Measurements from ENCODE around the gene DUSP3. TPM values are rescaled to one million over a fixed set of nuclear protein-coding genes. Genes with fewer than 3 reads are reported as not detected.

The DUSP3 gene
- total RNA-seq, 4 donors from 2014 or later = 130 to 182 (median 158) TPM

DNA sequence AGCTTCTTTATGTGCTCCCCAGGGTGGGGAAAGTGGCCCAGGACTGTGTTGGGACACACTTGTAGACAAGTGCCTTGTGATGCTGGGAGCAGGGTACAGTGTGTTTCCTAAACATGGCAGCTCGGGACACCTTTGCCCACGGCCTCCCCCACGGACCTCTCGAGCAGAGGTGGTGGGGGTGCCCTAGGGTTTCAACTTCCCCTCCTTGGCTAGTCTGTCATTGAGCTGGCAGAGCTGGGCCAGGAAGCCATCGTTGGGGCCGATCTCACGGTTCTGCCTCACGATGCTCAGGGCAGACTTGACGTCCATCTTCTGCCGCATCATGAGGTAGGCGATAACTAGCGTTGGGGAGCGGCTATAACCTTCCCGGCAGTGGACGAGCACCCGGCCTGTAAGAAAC lies 9.4 kb downstream of the DUSP3 start:
- Histone ChIP-seq H3K9me3 (no peaks in the 10 kb centered on the region), H3K27ac (replicated peaks in 1 of 4) (peak overlapping the region in 2 of 4 donors; percentile 18 to 33), H3K27me3 (no peaks in the 10 kb centered on the region), H3K36me3 (peaks cover 50 to 86% (median 74%) of the 10 kb centered on the region in 4 donors), H3K4me1 (peaks cover 16 to 32% (median 21%) of the 10 kb centered on the region in 4 donors), H3K4me3 (no peak overlapping the region)
- intact Hi-C loops (cut with DNase I) = no loop called here
- WGBS = 90% methylated on average over 16 of the region's 16 CpGs
- no peak for DNase-seq (ENCODE audit: extremely low spot score)
- no peak for TF ChIP-seq POLR2AphosphoS5 (IDR thresholded peaks at IDR 0.05)

DNA sequence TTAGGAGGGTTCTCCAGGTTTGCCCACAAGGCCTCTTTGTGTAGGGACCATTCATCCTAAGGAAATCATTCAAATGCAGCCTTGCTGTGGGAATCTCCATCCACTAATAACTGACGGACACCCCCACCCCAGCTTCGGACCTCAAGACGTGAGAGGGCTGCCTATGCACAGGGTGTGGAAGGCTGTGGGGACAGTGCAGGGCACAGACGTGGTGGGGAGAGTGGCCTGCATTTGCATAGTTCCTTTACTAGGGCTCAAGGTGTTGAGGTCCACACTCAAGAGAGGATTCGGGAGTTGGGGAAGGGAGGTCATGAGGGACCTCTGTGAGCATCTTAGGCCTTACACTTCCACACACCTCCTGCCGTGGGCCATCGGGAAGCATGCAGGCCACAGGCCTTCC lies 9.8 kb downstream of the DUSP3 start:
- no peak for DNase-seq (ENCODE audit: extremely low spot score)
- intact Hi-C loops (cut with DNase I) = no loop called here
- Histone ChIP-seq H3K27ac (replicated peaks in 1 of 4) (peak overlapping the region in 2 of 4 donors; percentile 18 to 33), H3K27me3 (no peaks in the 10 kb centered on the region), H3K4me1 (peaks cover 16 to 36% (median 22%) of the 10 kb centered on the region in 4 donors), H3K9me3 (no peaks in the 10 kb centered on the region), H3K36me3 (peaks cover 46 to 81% (median 70%) of the 10 kb centered on the region in 4 donors), H3K4me3 (no peak overlapping the region)
- WGBS = 75% methylated on average over 7 of the region's 7 CpGs
- TF ChIP-seq EP300 (IDR thresholded peaks at IDR 0.05) (no peak), CTCF (IDR thresholded peaks at IDR 0.05) (no peak), POLR2AphosphoS5 (IDR thresholded peaks at IDR 0.05) (no peak), POLR2A (IDR thresholded peaks at IDR 0.05; ENCODE audit: low read depth) (no peak)

DNA sequence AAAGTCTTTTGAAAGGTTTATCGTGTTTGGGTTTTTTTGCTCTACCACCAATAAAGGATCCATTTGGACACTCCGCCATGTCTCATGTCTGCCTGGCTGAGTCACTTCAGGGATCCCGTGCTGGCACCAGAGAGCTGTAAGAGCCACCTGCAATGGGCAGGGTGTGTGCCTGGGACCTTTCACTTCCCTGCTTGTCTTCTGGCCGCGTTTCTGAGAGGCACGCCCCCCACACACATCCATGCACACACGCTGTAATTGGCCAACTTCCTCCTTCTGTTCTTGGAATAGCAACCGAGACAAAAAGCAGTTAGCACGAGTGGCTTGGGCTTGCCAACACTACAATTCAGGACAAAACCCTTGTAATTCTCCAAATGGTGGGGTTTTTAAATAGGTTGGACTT lies 10.4 kb downstream of the DUSP3 start:
- peaks cover 16 to 38% (median 20%) of the 10 kb centered on the region in 4 donors for H3K4me1 ChIP-seq
- H3K27ac ChIP-seq (replicated peaks in 1 of 4) = peak overlapping the region in 1 of 4 donors; percentile 33
- intact Hi-C loops (cut with DNase I) = no loop called here
- H3K36me3 ChIP-seq = peaks cover 41 to 76% (median 64%) of the 10 kb centered on the region in 4 donors
- H3K9me3 ChIP-seq = no peaks in the 10 kb centered on the region
- no peak for DNase-seq (ENCODE audit: extremely low spot score)
- TF ChIP-seq CTCF (IDR thresholded peaks at IDR 0.05) (no peak), POLR2A (IDR thresholded peaks at IDR 0.05; ENCODE audit: low read depth) (no peak), POLR2AphosphoS5 (IDR thresholded peaks at IDR 0.05) (peak in 1 of 2 donors; percentile 61)
- no peak overlapping the region for H3K4me3 ChIP-seq
- no peaks in the 10 kb centered on the region for H3K27me3 ChIP-seq
- 68% methylated on average over 6 of the region's 9 CpGs for WGBS

DNA sequence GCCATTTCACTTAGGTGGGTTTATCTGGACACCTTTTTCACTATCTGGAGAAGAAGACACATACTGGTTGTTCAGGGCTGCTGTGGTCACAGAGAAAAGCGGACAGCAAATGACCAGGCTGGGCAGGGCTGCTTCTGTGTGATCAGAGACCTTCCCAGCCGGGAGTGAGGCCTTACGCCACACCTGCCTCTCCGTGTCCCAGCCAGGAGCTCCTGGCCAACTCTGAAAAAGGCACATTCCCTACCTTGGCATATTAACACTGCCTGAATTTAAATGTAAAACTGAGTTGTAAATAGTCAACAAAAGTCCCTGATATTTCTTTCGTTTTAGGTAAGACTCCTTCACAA lies 11.1 kb downstream of the DUSP3 start:
- no peak for DNase-seq (ENCODE audit: extremely low spot score)
- 75% methylated on average over 5 of the region's 5 CpGs for WGBS
- TF ChIP-seq CTCF (IDR thresholded peaks at IDR 0.05) (no peak), POLR2AphosphoS5 (IDR thresholded peaks at IDR 0.05) (no peak), POLR2A (IDR thresholded peaks at IDR 0.05; ENCODE audit: low read depth) (no peak), EP300 (IDR thresholded peaks at IDR 0.05) (no peak)
- H3K36me3 ChIP-seq = peaks cover 34 to 69% (median 57%) of the 10 kb centered on the region in 4 donors
- H3K9me3 ChIP-seq = no peaks in the 10 kb centered on the region
- H3K27me3 ChIP-seq = no peaks in the 10 kb centered on the region
- peaks cover 13 to 33% (median 20%) of the 10 kb centered on the region in 4 donors for H3K4me1 ChIP-seq
- H3K4me3 ChIP-seq = no peak overlapping the region
- no peak overlapping the region for H3K27ac ChIP-seq (replicated peaks in 1 of 4)
- intact Hi-C loops (cut with DNase I) = no loop called here

DNA sequence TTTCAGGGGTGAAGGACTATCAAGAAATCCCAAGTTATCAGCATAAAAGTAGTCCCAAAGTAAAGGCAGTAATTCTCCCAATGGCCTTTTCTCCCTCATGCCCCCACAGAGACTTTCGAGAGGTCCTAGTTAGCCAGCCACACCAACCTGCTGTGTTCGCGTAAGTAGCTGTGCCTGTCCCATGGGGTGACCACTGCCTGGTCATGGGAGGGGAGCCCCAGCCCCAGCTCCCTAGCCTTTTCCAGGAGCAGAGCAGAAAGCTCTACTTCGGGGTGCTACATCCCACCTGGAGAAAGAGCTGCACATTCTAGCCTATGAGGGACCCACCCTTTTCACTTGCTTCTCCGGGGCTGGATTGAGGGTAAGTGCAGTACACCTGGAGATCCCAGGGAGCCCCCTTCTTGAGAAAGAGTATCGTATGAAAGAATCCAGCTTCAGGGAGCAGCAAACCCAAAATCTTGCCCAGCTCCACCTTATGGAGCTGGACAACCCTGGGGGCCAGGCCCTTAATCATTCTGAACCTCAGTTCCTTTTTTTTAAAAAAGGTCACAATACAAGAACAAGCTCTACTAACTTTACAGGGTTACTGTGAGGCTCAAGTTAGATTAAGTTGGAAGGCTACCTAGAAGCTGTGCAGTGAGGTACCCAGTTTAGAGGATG lies 11.6 kb downstream of the DUSP3 start:
- Histone ChIP-seq H3K27me3 (no peaks in the 10 kb centered on the region), H3K4me1 (peaks cover 9 to 28% (median 17%) of the 10 kb centered on the region in 4 donors), H3K27ac (replicated peaks in 1 of 4) (peak overlapping the region in 1 of 4 donors; percentile 9), H3K9me3 (no peaks in the 10 kb centered on the region), H3K36me3 (peaks cover 29 to 64% (median 52%) of the 10 kb centered on the region in 4 donors), H3K4me3 (no peak overlapping the region)
- 73% methylated on average over 6 of the region's 6 CpGs for WGBS
- TF ChIP-seq POLR2AphosphoS5 (IDR thresholded peaks at IDR 0.05) (no peak), EP300 (IDR thresholded peaks at IDR 0.05) (no peak), POLR2A (IDR thresholded peaks at IDR 0.05; ENCODE audit: low read depth) (no peak), CTCF (IDR thresholded peaks at IDR 0.05) (no peak)
- intact Hi-C loops (cut with DNase I) = no loop called here
- no peak for DNase-seq (ENCODE audit: extremely low spot score)

All from esophagus muscularis mucosa (tissue), 4 donors.